ENCODE measurements around the gene FAT1. TPM values are rescaled to one million over a fixed set of nuclear protein-coding genes. Genes with fewer than 3 reads are reported as not detected.

Gene FAT1
- total RNA-seq, 1 experiment from 2014 or later: 92.4 TPM

DNA sequence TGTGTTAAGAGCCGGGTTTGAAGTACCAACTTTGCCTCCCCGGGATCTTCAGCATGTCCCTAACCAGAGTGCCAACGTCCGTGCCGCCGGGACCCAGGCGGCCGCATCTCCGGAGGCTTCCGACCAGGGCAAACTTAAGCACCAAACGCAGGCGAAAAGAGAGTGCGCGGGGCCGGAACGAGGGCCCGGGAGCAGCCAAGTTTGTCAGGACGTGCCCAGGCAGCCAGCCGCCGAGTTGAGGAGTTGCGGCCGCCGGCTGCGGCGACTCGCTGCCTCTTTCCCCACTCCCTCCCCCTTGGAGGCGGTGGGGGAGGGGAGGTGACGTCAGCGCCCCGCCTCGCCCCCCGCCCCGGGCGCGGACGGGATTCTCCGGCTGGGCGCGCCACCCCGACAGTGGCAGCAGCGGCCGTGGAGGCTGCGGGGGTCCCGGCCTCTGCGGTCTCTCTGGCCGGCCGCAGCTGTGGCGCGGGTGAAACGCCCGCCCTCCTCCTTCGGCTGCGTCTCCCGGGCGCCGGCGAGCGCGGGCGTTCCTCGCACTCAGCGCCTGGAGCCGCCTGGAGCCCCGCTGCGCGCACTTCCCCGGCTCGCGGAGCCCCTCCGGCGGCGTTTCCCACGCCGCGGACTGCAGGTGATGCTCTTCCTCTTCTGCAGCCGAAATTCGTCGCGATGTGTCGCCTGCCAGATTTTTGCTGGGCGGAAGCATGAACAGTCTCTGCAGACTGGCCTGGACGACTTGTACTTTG lies 2.9 kb upstream of the FAT1 start:
- Histone ChIP-seq H3K36me3 (ENCODE audit: low read depth, low read length) (no peaks in the 10 kb centered on the region), H3K9me2 (replicated peaks; ENCODE audit: low read length) (no peaks in the 10 kb centered on the region), H3K27me3 (ENCODE audit: low read length) (no peaks in the 10 kb centered on the region), H3K9ac (ENCODE audit: low read length) (peak overlapping the region; percentile 87), H3K4me2 (ENCODE audit: low read length) (peak overlapping the region; percentile 97), H4K20me1 (ENCODE audit: low read length) (peaks cover 13% of the 10 kb centered on the region; the same call in 1 of the 2 replicates), H3F3A (ENCODE audit: low read length, unreplicated experiment) (no peaks in the 10 kb centered on the region), H2AFZ (ENCODE audit: low read length) (peak overlapping the region; percentile 87), H3K79me2 (ENCODE audit: low read length) (peaks cover 46% of the 10 kb centered on the region), H3K27ac (ENCODE audit: low read length) (peak overlapping the region; percentile 90), H3K4me3 (ENCODE audit: low read length) (peak overlapping the region; percentile 96), H3K4me1 (ENCODE audit: insufficient read depth, low read length) (peaks cover 29% of the 10 kb centered on the region), H3K9me3 (ENCODE audit: low read length) (no peaks in the 10 kb centered on the region)
- ATAC-seq: peak; percentile 16
- DNase-seq: peak; percentile 68
- intact Hi-C loops (cut with micrococcal nuclease): loop anchor here (1.0 to 10.0 kb wide), 4 partner anchors 537 to 881 kb away; no protein-coding TSS in a partner anchor
- CTCF ChIA-PET: interaction anchor here (1.5 kb wide), 1 partner anchor 57 kb away, joined by 6 read pairs; no protein-coding TSS in a partner anchor
- no peak for TF ChIP-seq EZH2phosphoT487 (IDR thresholded peaks at IDR 0.05; ENCODE audit: borderline replicate concordance, low read length)
- TF ChIP-seq, protein P1, sequence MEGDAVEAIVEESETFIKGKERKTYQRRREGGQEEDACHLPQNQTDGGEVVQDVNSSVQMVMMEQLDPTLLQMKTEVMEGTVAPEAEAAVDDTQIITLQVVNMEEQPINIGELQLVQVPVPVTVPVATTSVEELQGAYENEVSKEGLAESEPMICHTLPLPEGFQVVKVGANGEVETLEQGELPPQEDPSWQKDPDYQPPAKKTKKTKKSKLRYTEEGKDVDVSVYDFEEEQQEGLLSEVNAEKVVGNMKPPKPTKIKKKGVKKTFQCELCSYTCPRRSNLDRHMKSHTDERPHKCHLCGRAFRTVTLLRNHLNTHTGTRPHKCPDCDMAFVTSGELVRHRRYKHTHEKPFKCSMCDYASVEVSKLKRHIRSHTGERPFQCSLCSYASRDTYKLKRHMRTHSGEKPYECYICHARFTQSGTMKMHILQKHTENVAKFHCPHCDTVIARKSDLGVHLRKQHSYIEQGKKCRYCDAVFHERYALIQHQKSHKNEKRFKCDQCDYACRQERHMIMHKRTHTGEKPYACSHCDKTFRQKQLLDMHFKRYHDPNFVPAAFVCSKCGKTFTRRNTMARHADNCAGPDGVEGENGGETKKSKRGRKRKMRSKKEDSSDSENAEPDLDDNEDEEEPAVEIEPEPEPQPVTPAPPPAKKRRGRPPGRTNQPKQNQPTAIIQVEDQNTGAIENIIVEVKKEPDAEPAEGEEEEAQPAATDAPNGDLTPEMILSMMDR (conservative IDR thresholded peaks at IDR 0.05; ENCODE audit: low read depth, low read length): 0 out of 2 replicates have a peak, but pooled peaks have one; percentile 13
- TF ChIP-seq EZH2 (IDR thresholded peaks at IDR 0.05; ENCODE audit: low read length, unreplicated experiment): no peak
- no TSS peak for BruUV-seq (replicated peaks)
- POLR2A ChIA-PET (ENCODE audit: unreplicated experiment): interaction anchor here (0.6 kb wide), 1 partner anchor 55 kb away, joined by 3 read pairs; no protein-coding TSS in a partner anchor

DNA sequence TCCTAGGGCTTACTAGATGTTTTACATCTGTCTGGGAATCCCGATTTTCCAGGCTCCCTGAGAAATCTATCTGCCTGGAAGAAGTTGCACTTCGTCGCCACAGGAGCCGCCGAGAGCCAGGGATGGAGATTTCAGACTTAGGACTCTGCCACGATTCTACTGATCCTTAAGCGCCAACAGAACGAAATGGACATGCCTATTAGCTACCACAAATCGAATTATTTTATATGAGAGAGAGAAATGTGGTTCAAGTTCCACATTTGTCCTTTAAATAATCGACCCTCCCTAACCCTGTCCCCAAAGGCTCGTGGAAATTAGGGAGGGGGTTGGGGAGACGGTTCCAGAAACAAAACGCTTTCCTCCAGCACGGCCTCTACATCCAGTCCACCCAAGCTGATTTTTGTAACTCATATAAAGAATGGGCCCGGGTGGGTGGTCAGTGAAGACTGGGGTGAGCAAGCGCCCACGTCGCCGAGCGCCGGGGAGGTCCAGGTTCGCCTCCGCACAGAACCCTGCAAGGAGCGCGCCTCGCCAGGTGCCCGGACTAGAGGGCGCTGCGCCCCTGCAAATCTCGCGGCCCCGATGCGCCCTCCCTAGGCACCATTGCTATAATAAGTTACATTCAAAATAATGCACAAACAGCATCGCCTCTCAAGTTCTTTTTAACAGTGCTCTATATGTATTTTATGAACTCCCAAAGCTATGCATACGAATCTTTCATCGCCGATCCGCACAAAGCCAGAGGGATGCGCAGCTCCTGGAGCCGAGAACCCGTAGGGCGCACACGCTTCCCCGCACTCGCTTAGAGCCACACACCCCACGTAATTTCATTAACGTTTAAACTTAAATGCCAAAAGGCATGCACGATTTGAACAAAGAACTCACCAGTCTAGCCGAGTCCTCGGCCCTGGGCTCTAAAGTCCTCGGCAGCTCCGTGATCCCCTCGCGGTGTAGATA lies 2.1 kb upstream of the FAT1 start:
- DNase-seq (peak; percentile 72), ATAC-seq (peak; percentile 39)
- Histone ChIP-seq H3K9me2 (replicated peaks; ENCODE audit: low read length) (no peaks in the 10 kb centered on the region), H3K36me3 (ENCODE audit: low read depth, low read length) (no peaks in the 10 kb centered on the region), H3K27me3 (ENCODE audit: low read length) (no peaks in the 10 kb centered on the region), H3K9me3 (ENCODE audit: low read length) (no peaks in the 10 kb centered on the region), H3K4me3 (ENCODE audit: low read length) (peak overlapping the region; percentile 96), H2AFZ (ENCODE audit: low read length) (peak overlapping the region; percentile 87), H3K4me1 (ENCODE audit: insufficient read depth, low read length) (peaks cover 29% of the 10 kb centered on the region), H3K4me2 (ENCODE audit: low read length) (peak overlapping the region; percentile 97), H3K79me2 (ENCODE audit: low read length) (peaks cover 54% of the 10 kb centered on the region), H3K9ac (ENCODE audit: low read length) (peak overlapping the region; percentile 87), H3K27ac (ENCODE audit: low read length) (peak overlapping the region; percentile 90), H4K20me1 (ENCODE audit: low read length) (peaks cover 13% of the 10 kb centered on the region; the same call in 1 of the 2 replicates), H3F3A (ENCODE audit: low read length, unreplicated experiment) (no peaks in the 10 kb centered on the region)
- BruUV-seq (replicated peaks): TSS peak; percentile 65
- TF ChIP-seq, protein P1 (conservative IDR thresholded peaks at IDR 0.05; ENCODE audit: low read depth, low read length): peak; percentile 81
- TF ChIP-seq EZH2 (IDR thresholded peaks at IDR 0.05; ENCODE audit: low read length, unreplicated experiment) (no peak), EZH2phosphoT487 (IDR thresholded peaks at IDR 0.05; ENCODE audit: borderline replicate concordance, low read length) (no peak)
- intact Hi-C loops (cut with micrococcal nuclease): loop anchor here (1.0 to 10.0 kb wide), 5 partner anchors 56 to 882 kb away; no protein-coding TSS in a partner anchor
- ChIA-PET POLR2A (ENCODE audit: unreplicated experiment) (interaction anchor here (0.6 kb wide), 1 partner anchor 56 kb away, joined by 3 read pairs; no protein-coding TSS in a partner anchor), CTCF (interaction anchor here (1.5 kb wide), 1 partner anchor 56 kb away, joined by 6 read pairs; no protein-coding TSS in a partner anchor)

All from PC-3 (cell line).